Measurements from ENCODE around the gene FANCC. TPM values are rescaled to one million over a fixed set of nuclear protein-coding genes. Genes with fewer than 3 reads are reported as not detected.

FANCC gene
- total and polyA plus RNA-seq, 2 of the 13 experiments (the other 11 are each of a cell fraction or from before 2014, with no cell fraction given) = 7.4 to 8.6 TPM

DNA sequence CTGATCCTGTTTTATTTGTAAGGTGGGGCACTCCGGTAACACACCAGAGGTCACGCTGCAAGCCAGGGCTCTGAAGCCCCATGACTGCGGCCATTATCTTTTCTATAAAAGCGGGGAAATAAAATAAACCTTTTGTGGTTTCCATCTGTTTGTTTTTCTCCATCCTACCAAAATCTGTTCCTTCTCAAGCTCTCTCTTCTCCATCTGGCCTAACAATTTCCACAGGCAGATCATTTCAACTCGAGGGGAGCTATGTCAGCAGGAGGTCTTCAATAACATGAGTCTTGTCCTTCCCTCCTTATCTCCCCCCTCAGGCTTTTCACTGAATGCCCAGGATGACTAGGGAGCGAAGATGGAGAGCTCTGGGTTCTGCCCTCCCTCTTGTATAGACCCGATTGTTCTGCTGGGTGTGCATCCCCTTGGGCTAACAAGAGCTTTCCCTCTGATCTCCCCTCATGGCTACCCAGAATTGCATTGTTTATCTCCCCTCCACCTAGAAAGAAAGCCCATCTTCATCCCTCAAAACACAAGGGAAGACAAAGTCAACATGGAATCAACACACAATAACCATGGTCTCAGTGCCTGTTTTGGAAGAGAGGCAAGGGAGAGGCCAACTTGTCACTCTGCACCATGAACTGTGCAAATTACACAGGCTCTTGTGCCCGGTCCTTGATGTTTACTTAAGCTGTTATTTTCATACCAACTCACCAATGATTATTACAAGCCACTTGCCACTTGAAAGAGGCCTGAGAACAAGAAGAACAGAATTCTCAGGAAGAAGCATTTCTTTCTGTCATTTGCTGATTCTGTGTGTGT is 187.8 kb downstream of the FANCC start:
- ATAC-seq (peak; percentile 62), DNase-seq (ENCODE audit: low spot score) (peak; percentile 50), FAIRE-seq (no peak)
- Histone ChIP-seq H3K4me2 (ENCODE audit: low read depth, low read length) (no peak overlapping the region), H3K27me3 (ENCODE audit: control insufficient read depth in 1 of 2, insufficient read depth in 2 of 2, low read length in 2 of 2) (no peaks in the 10 kb centered on the region), H4K20me1 (ENCODE audit: insufficient read depth, low read length) (no peaks in the 10 kb centered on the region), H3K4me3 (replicated peaks in 1 of 3; ENCODE audit: insufficient read depth in 1 of 3, low read depth in 2 of 3, low read length in 3 of 3) (no peak overlapping the region), H3K27ac (ENCODE audit: extremely low read length, insufficient read depth, low read length) (no peak overlapping the region), H3K79me2 (ENCODE audit: insufficient read depth, low read length) (no peaks in the 10 kb centered on the region), H3K9ac (ENCODE audit: insufficient read depth, low read depth, low read length) (no peak overlapping the region), H3K4me1 (ENCODE audit: insufficient read depth, low read length) (peaks cover 32% of the 10 kb centered on the region), H3K9me3 (ENCODE audit: low read length) (no peaks in the 10 kb centered on the region), H3K36me3 (replicated peaks in 1 of 2; ENCODE audit: control insufficient read depth in 1 of 2, insufficient read depth in 2 of 2, low read length in 2 of 2) (no peaks in the 10 kb centered on the region; a peak in 1 of 5 replicates), H2AFZ (ENCODE audit: low read length) (no peak overlapping the region)
- ChIA-PET CTCF (ENCODE audit: low intra/inter-chr PET ratio, low total read pairs) (no interaction called here), POLR2A (no interaction called here)
- 79% methylated on average over 8 of the region's 8 CpGs for WGBS (ENCODE audit: low lambda C conversion rate)
- no TSS peak for BruUV-seq (replicated peaks)
- intact Hi-C loops (cut with micrococcal nuclease; ENCODE audit: unreplicated experiment) = loop anchor here (2.0 to 5.0 kb wide), 2 partner anchors 347 to 462 kb away; no protein-coding TSS in a partner anchor
- in situ Hi-C loops (cut with HindIII; ENCODE audit: extremely low pct_ligation_motif_present, low pct_unique_long_range_greater_than_20kb) = loop anchor here (5.0 kb wide), 1 partner anchor 447 kb away; no protein-coding TSS in a partner anchor
- TF ChIP-seq GATAD2A (CRISPR knock-in tag; IDR thresholded peaks at IDR 0.05) (peak; percentile 46; the same call in 1 of the 2 replicates), THYN1 (CRISPR knock-in tag; IDR thresholded peaks at IDR 0.05; ENCODE audit: borderline replicate concordance, low read depth) (no peak), PAXIP1 (CRISPR knock-in tag; conservative IDR thresholded peaks at IDR 0.05) (peak; percentile 43), TAF1 (CRISPR knock-in tag; IDR thresholded peaks at IDR 0.05) (no peak), ZBTB7A (CRISPR knock-in tag; IDR thresholded peaks at IDR 0.05) (no peak), SOX13 (IDR thresholded peaks at IDR 0.05) (no peak), SOX13 (CRISPR knock-in tag; conservative IDR thresholded peaks at IDR 0.05 in 1 of 2, IDR thresholded peaks at IDR 0.05 in 1 of 2) (peak in 1 of 2 experiments; percentile 50; a peak in 2 of 4 replicates), ZBTB43 (CRISPR knock-in tag; conservative IDR thresholded peaks at IDR 0.05) (peak; percentile 76; the same call in 1 of the 2 replicates), ZNF33A (CRISPR knock-in tag; IDR thresholded peaks at IDR 0.05; ENCODE audit: borderline replicate concordance) (no peak), ARNTL (CRISPR knock-in tag; IDR thresholded peaks at IDR 0.05) (no peak), SOX5 (CRISPR knock-in tag; IDR thresholded peaks at IDR 0.05; ENCODE audit: borderline replicate concordance) (peak; percentile 68), MAF1 (CRISPR knock-in tag; IDR thresholded peaks at IDR 0.05; ENCODE audit: borderline replicate concordance) (no peak), ZNF644 (CRISPR knock-in tag; IDR thresholded peaks at IDR 0.05; ENCODE audit: low read depth) (no peak), IRF2 (CRISPR knock-in tag; IDR thresholded peaks at IDR 0.05) (0 out of 2 replicates have a peak, but pooled peaks have one; percentile 25), ZNF337 (CRISPR knock-in tag; IDR thresholded peaks at IDR 0.05; ENCODE audit: borderline replicate concordance, low read depth) (no peak), ZNF737 (CRISPR knock-in tag; IDR thresholded peaks at IDR 0.05; ENCODE audit: borderline replicate concordance) (no peak), ZNF468 (CRISPR knock-in tag; IDR thresholded peaks at IDR 0.05) (no peak)
- TF ChIP-seq, protein P1, sequence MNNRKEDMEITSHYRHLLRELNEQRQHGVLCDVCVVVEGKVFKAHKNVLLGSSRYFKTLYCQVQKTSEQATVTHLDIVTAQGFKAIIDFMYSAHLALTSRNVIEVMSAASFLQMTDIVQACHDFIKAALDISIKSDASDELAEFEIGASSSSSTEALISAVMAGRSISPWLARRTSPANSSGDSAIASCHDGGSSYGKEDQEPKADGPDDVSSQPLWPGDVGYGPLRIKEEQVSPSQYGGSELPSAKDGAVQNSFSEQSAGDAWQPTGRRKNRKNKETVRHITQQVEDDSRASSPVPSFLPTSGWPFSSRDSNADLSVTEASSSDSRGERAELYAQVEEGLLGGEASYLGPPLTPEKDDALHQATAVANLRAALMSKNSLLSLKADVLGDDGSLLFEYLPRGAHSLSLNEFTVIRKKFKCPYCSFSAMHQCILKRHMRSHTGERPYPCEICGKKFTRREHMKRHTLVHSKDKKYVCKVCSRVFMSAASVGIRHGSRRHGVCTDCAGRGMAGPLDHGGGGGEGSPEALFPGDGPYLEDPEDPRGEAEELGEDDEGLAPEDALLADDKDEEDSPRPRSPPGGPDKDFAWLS (CRISPR knock-in tag; IDR thresholded peaks at IDR 0.05; ENCODE audit: borderline replicate concordance) = no peak
